A673 (cell line): ENCODE measurements around the gene STXBP5. TPM values are rescaled to one million over a fixed set of nuclear protein-coding genes. Genes with fewer than 3 reads are reported as not detected.

ENCODE experiments used
- Bru-seq: library from RNA; stranded (reverse); fragments of 400-500 nt; gene quantifications from one replicate; lab custom pipeline; 2021; lab: Mats Ljungman, UMichigan
- BruChase-seq, 2 experiments: library from RNA; stranded (reverse); fragments of 400-500 nt; gene quantifications; one replicate each; lab custom pipeline; 2021; lab: Mats Ljungman, UMichigan
- BruUV-seq: library from RNA; stranded (reverse); fragments of 400-500 nt; replicated peaks from 2 replicates; lab custom pipeline; 2021; lab: Mats Ljungman, UMichigan
- CTCF ChIA-PET: fragments of 300-600 bp; sonication (Branson Sonifier 250); formaldehyde crosslinking; loops from one replicate; lab custom pipeline; 2022; ENCODE audit warnings: antibody characterized with exemption; lab: Charles Lee
- POLR2A ChIA-PET: fragments of 300-600 bp; sonication (Branson Sonifier 250); formaldehyde crosslinking; loops from one replicate; lab custom pipeline; 2022; ENCODE audit warnings: antibody characterized with exemption; ENCODE audit not compliant: low non-redundant PET; lab: Charles Lee
- DNase-seq: peaks from one replicate; pipeline ENCODE4 v3.0.0-alpha.2; 2015; ENCODE audit warnings: low spot score
- H3K27ac ChIP-seq: fragments of 200-600 bp; sonication (generic); 2 replicates; pipeline ENCODE4 v1.5.1; 2016; ENCODE audit warnings: mixed run types, low read depth, mild to moderate bottlenecking, mixed read lengths, antibody characterized with exemption, low read length; ENCODE audit not compliant: poor library complexity, severe bottlenecking
- H3K27me3 ChIP-seq: fragments of 200-600 bp; sonication (generic); replicated peaks from 2 replicates; pipeline ENCODE4 v1.6.1; 2017; ENCODE audit warnings: mixed run types, low read depth, mild to moderate bottlenecking, mixed read lengths, antibody characterized with exemption, low read length; ENCODE audit not compliant: insufficient read depth, poor library complexity
- H3K36me3 ChIP-seq: fragments of 200-600 bp; sonication (generic); 2 replicates; pipeline ENCODE4 v1.6.1; 2016; ENCODE audit warnings: mixed run types, mild to moderate bottlenecking, mixed read lengths, antibody characterized with exemption, low read length; ENCODE audit not compliant: insufficient read depth, poor library complexity, severe bottlenecking
- H3K4me1 ChIP-seq: fragments of 200-600 bp; sonication (generic); 2 replicates; pipeline ENCODE4 v1.6.1; 2017; ENCODE audit warnings: mixed run types, mild to moderate bottlenecking, mixed read lengths, antibody characterized with exemption, low read length; ENCODE audit not compliant: insufficient read depth, poor library complexity, severe bottlenecking
- H3K4me3 ChIP-seq: fragments of 200-600 bp; sonication (generic); 2 replicates; pipeline ENCODE4 v1.5.1; 2016; ENCODE audit warnings: low read depth, mixed run types, mild to moderate bottlenecking, mixed read lengths, low read length; ENCODE audit not compliant: poor library complexity, severe bottlenecking
- H3K9me3 ChIP-seq: fragments of 200-600 bp; sonication (generic); 2 replicates; pipeline ENCODE4 v1.6.1; 2016; ENCODE audit warnings: mixed run types, low read depth, mild to moderate bottlenecking, mixed read lengths, antibody characterized with exemption, low read length; ENCODE audit not compliant: poor library complexity, severe bottlenecking
- EZH2 ChIP-seq: fragments of 200-600 bp; sonication (generic); IDR thresholded peaks from 2 replicates; pipeline ENCODE4 v1.6.1; 2017; ENCODE audit warnings: borderline replicate concordance, low read depth, mild to moderate bottlenecking, mixed read lengths, antibody characterized with exemption, low read length; ENCODE audit not compliant: poor library complexity, severe bottlenecking
- intact Hi-C: fragments of 100-400 bp; cut with micrococcal nuclease; formaldehyde crosslinking; loops from one replicate; pipeline ENCODE4 v1.10.0; 2022; ENCODE audit not compliant: unreplicated experiment
- long read RNA-seq: library from polyadenylated mRNA; stranded (forward); transcript quantifications from one replicate; pipeline ENCODE4 v2.0.0, GENCODE V29; 2022
- total RNA-seq: library from RNA; stranded (reverse); gene quantifications from 2 replicates; pipeline ENCODE4 v1.2.3, GENCODE V29; 2021
- TF ChIP-seq, protein P1 (sequence below): fragments of 300-800, 200-600 bp; sonication (generic); conservative IDR thresholded peaks from 2 replicates; pipeline ENCODE4 v1.5.1; 2017; ENCODE audit warnings: low read depth, mild to moderate bottlenecking, antibody characterized with exemption, low read length, moderate library complexity, mixed read lengths

The STXBP5 gene
- total RNA-seq = 12.2 and 14.5 TPM in 2 replicates
- Bru-seq, nascent RNA = percentile 77 among the genes with signal in this experiment
- BruChase-seq, experiment 1, labeled RNA remaining after a 2-hour chase = percentile 71 among the genes with signal in this experiment
- BruChase-seq, experiment 2, labeled RNA remaining after a 6-hour chase = percentile 58 among the genes with signal in this experiment
- long read RNA-seq, full-length matches to known transcripts = 2 of 12 reads
- long read RNA-seq, partial matches to known transcripts = 4 of 12 reads
- long read RNA-seq, other reads (novel, unspliced or antisense) = 6 of 12 reads

DNA sequence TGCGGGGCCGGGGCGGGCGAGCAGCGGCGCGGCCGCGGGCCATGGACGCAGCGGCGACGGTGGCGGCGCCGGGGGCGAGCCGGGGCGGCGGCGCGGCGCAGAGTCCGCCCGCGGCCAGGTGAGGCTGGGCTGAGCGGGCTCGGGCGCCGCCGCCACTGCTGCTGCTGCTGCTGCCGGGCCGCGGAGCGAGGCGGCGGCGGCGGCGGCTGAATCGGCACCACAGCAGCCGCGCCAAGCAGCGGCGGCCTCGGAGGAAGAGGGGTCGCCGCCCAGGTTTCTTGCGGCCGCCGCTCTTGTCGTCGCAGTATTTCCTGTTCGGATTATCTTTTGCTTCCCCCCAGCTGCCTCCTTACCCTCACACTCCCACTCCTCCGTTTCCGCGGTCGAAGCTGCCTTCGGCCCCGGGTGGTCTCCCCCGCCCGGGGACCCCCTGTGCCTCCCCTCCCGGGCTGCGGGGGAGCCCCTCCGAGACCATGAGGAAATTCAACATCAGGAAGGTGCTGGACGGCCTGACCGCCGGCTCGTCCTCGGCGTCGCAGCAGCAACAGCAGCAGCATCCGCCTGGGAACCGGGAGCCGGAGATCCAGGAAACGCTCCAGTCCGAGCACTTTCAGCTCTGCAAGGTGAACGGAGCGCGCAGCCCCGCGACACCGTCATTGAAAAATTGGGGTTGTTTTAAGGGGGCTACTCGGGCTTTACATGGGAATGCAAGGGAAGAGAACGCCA, at the start of gene STXBP5:
TSS of gene STXBP5 (plus strand) at position 358 of the 726 bp plus-strand sequence. CDS start at position 474, 116 bp downstream.
- CTCF ChIA-PET = no interaction called here
- Histone ChIP-seq H3K36me3 (no peaks in the 10 kb centered on the region), H3K4me1 (peaks cover 10% of the 10 kb centered on the region), H3K27ac (peak within 1 kb of the TSS; percentile 84), H3K4me3 (peak within 1 kb of the TSS; percentile 90), H3K9me3 (no peaks in the 10 kb centered on the region), H3K27me3 (no peaks in the 10 kb centered on the region)
- TF ChIP-seq, protein P1, sequence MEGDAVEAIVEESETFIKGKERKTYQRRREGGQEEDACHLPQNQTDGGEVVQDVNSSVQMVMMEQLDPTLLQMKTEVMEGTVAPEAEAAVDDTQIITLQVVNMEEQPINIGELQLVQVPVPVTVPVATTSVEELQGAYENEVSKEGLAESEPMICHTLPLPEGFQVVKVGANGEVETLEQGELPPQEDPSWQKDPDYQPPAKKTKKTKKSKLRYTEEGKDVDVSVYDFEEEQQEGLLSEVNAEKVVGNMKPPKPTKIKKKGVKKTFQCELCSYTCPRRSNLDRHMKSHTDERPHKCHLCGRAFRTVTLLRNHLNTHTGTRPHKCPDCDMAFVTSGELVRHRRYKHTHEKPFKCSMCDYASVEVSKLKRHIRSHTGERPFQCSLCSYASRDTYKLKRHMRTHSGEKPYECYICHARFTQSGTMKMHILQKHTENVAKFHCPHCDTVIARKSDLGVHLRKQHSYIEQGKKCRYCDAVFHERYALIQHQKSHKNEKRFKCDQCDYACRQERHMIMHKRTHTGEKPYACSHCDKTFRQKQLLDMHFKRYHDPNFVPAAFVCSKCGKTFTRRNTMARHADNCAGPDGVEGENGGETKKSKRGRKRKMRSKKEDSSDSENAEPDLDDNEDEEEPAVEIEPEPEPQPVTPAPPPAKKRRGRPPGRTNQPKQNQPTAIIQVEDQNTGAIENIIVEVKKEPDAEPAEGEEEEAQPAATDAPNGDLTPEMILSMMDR = no peak
- TF ChIP-seq EZH2 = no peak
- peak; percentile 55 for DNase-seq
- POLR2A ChIA-PET = interaction anchor here (0.6 kb wide), 1 partner anchor 9 kb away, joined by 6 read pairs; no protein-coding TSS in a partner anchor
- no TSS peak for BruUV-seq
- intact Hi-C loops = loop anchor here (5.0 to 10.0 kb wide), 2 partner anchors 319 to 347 kb away; no protein-coding TSS in a partner anchor

DNA sequence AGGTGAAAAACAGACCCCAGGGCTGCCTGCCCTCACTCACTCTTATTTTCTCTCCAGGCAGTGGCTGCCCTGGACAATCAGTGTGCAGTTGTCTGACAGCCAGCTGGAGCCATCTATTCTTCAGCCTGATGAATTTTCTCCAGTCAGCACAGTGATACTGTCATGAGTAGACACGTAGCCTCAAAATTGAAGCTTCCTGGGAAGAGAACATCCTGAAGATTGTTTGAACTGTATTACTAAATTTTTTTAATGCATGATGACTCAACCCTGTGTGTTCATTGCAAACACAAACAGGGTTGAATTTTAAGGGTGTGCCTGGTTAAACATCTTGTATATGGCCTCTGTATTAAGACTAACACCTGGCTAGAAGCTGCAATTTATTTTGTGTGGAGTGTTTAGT, 49.8 kb upstream of the STXBP5 start:
- Histone ChIP-seq H3K27ac (no peak overlapping the region), H3K4me1 (no peaks in the 10 kb centered on the region), H3K9me3 (no peaks in the 10 kb centered on the region), H3K36me3 (no peaks in the 10 kb centered on the region), H3K27me3 (peaks cover 9% of the 10 kb centered on the region), H3K4me3 (no peak overlapping the region)
- intact Hi-C loops = no loop called here
- CTCF ChIA-PET = no interaction called here
- POLR2A ChIA-PET = no interaction called here
- no TSS peak for BruUV-seq
- TF ChIP-seq EZH2 = no peak
- TF ChIP-seq, protein P1 = no peak
- no peak for DNase-seq

DNA sequence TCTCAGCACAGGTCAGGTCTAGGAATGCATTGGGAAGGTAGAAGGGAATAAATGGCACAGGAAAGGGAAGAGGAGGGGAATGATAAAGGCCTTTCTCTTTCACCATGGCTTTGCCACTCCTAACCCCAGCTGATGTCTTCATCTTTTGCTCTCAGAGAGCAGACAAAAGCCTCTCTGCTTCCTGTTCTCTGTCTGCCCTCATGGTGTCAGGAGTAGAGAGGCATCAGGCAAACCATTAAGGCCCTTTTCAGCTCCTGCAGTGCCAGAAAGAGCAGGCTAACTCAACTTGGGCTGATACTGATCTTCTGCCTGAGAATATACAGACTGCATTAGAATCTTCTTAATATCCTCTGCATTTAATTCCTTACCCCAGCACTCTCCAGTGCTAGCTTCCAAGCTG, 48.0 kb upstream of the STXBP5 start:
- H3K9me3 ChIP-seq = no peaks in the 10 kb centered on the region
- BruUV-seq = no TSS peak
- DNase-seq = no peak
- no peaks in the 10 kb centered on the region for H3K4me1 ChIP-seq
- H3K27me3 ChIP-seq = peaks cover 9% of the 10 kb centered on the region
- POLR2A ChIA-PET = no interaction called here
- H3K4me3 ChIP-seq = no peak overlapping the region
- no peaks in the 10 kb centered on the region for H3K36me3 ChIP-seq
- no peak overlapping the region for H3K27ac ChIP-seq
- intact Hi-C loops = no loop called here
- TF ChIP-seq EZH2 = no peak
- TF ChIP-seq, protein P1 = no peak
- CTCF ChIA-PET = no interaction called here
